HepG2 (cell line): ENCODE data around the gene THSD4. TPM values are rescaled to one million over a fixed set of nuclear protein-coding genes. Genes with fewer than 3 reads are reported as not detected.

Experiments
- ARID5B ChIP-seq: IDR thresholded peaks from 2 replicates; pipeline ENCODE4 v1.4.0; 2020; ENCODE audit warnings: mild to moderate bottlenecking, missing genetic modification reagents
- CEBPG ChIP-seq: IDR thresholded peaks from 2 replicates; pipeline ENCODE4 v1.6.1; 2016
- PREB ChIP-seq: sonication (generic); formaldehyde crosslinking; IDR thresholded peaks from 2 replicates; pipeline ENCODE4 v1.4.0; 2020; ENCODE audit warnings: missing genetic modification reagents
- RARG ChIP-seq: sonication (generic); formaldehyde crosslinking; IDR thresholded peaks from 2 replicates; pipeline ENCODE4 v1.4.0; 2020; ENCODE audit warnings: low read depth, mild to moderate bottlenecking, missing genetic modification reagents
- SALL2 ChIP-seq: sonication (generic); formaldehyde crosslinking; IDR thresholded peaks from 2 replicates; pipeline ENCODE4 v1.8.1; 2023; ENCODE audit warnings: mild to moderate bottlenecking, missing genetic modification reagents, inconsistent platforms
- TEAD3 ChIP-seq: optimal IDR thresholded peaks from 2 replicates; pipeline ENCODE3; 2016; ENCODE audit warnings: borderline replicate concordance
- ZFP62 ChIP-seq: sonication (generic); formaldehyde crosslinking; IDR thresholded peaks from 2 replicates; pipeline ENCODE4 v1.4.0; 2020; ENCODE audit warnings: missing genetic modification reagents
- ZNF850 ChIP-seq: sonication (generic); formaldehyde crosslinking; conservative IDR thresholded peaks from 2 replicates; pipeline ENCODE4 v1.9.0; 2021; ENCODE audit warnings: mild to moderate bottlenecking, missing genetic modification reagents
- polyA plus RNA-seq, 8 experiments: library from polyadenylated mRNA; depleted of rRNA in 3 of 8; stranded (reverse) in 7 of 8; unstranded in 1 of 8; fragments of >200 nt; fragmentation: Illumina TruSeq in 4 of 8; extraction: Trizol in 4 of 8; gene quantifications; 2 replicates each; pipeline versions ENCODE4 v1.2.1 to v1.2.3, GENCODE V29; 2011 to 2016; ENCODE audit warnings: low read depth in 4 of 8, missing spikeins in 1 of 8, mixed read lengths in 1 of 8; ENCODE audit not compliant: insufficient read depth in 1 of 8
- total RNA-seq, 5 experiments: library from RNA; depleted of rRNA; stranded (reverse); fragments of >200 nt; fragmentation: Illumina TruSeq; extraction: Trizol; gene quantifications; 2 replicates each; pipeline ENCODE4 v1.2.3, GENCODE V29; 2016; ENCODE audit warnings: low read depth in 1 of 5
- TF ChIP-seq, protein P1 (sequence below): sonication (generic); formaldehyde crosslinking; IDR thresholded peaks from 2 replicates; pipeline ENCODE4 v1.4.0; 2020; ENCODE audit warnings: mild to moderate bottlenecking, missing genetic modification reagents

The THSD4 gene
- total and polyA plus RNA-seq, 2 of the 13 experiments (the other 11 are each of a cell fraction or from before 2014, with no cell fraction given): 0.07 to 0.21 TPM

- no peak for TF ChIP-seq PREB
- no peak for TF ChIP-seq ZNF850 (CRISPR knock-in tag)
- no peak for TF ChIP-seq SALL2 (CRISPR knock-in tag)
- no peak for TF ChIP-seq RARG
- 0 out of 2 replicates have a peak, but pooled peaks have one; percentile 4 for TF ChIP-seq CEBPG (CRISPR knock-in tag)
- TF ChIP-seq, protein P1, sequence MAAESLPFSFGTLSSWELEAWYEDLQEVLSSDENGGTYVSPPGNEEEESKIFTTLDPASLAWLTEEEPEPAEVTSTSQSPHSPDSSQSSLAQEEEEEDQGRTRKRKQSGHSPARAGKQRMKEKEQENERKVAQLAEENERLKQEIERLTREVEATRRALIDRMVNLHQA (CRISPR knock-in tag): no peak
- TF ChIP-seq ARID5B: peak; percentile 80
- no peak for TF ChIP-seq ZFP62 (CRISPR knock-in tag)
- peak; percentile 67 for TF ChIP-seq TEAD3 (CRISPR knock-in tag)
Measured at GRCh38 chr15:71679223-71679792, 564.0 kb downstream of the THSD4 start (continued).
